Ishikawa (cell line): ENCODE data around the gene ITIH5.

Experiments used
- CEBPB ChIP-seq: IDR thresholded peaks from 2 replicates; pipeline ENCODE4 v1.6.1; 2012
- CREB1 ChIP-seq: IDR thresholded peaks from 2 replicates; pipeline ENCODE4 v1.6.1; 2012; ENCODE audit warnings: low read depth
- EGR1 ChIP-seq: IDR thresholded peaks from 2 replicates; pipeline ENCODE4 v1.6.1; 2012
- EP300 ChIP-seq: IDR thresholded peaks from 2 replicates; pipeline ENCODE4 v1.6.1; 2012; ENCODE audit warnings: borderline replicate concordance
- FOXM1 ChIP-seq: IDR thresholded peaks from 2 replicates; pipeline ENCODE4 v1.6.1; 2012; ENCODE audit warnings: low read depth, borderline replicate concordance
- MAX ChIP-seq: IDR thresholded peaks from 2 replicates; pipeline ENCODE4 v1.6.1; 2012
- NFIC ChIP-seq: IDR thresholded peaks from 2 replicates; pipeline ENCODE4 v1.6.1; 2012
- RAD21 ChIP-seq: IDR thresholded peaks from 2 replicates; pipeline ENCODE4 v1.6.1; 2012; ENCODE audit warnings: low read depth
- REST ChIP-seq: IDR thresholded peaks from 2 replicates; pipeline ENCODE4 v1.6.1; 2012; ENCODE audit warnings: low read depth, mild to moderate bottlenecking
- TAF1 ChIP-seq: IDR thresholded peaks from 2 replicates; pipeline ENCODE4 v1.6.1; 2012; ENCODE audit warnings: low read depth, mild to moderate bottlenecking
- TCF12 ChIP-seq: IDR thresholded peaks from 2 replicates; pipeline ENCODE4 v1.6.1; 2012; ENCODE audit warnings: low read depth
- TEAD4 ChIP-seq: IDR thresholded peaks from 2 replicates; pipeline ENCODE4 v1.6.1; 2012
- USF1 ChIP-seq: IDR thresholded peaks from 2 replicates; pipeline ENCODE4 v1.6.1; 2012
- YY1 ChIP-seq: IDR thresholded peaks from 2 replicates; pipeline ENCODE4 v1.6.1; 2012; ENCODE audit warnings: low read depth
- ZBTB7A ChIP-seq: IDR thresholded peaks from 2 replicates; pipeline ENCODE4 v1.6.1; 2012; ENCODE audit warnings: low read depth

The ITIH5 gene

GRCh38 chr10:7560519-7560918, 106.2 kb downstream of the ITIH5 start:
- TF ChIP-seq USF1 (no peak), FOXM1 (no peak), CREB1 (no peak), TEAD4 (no peak), EP300 (no peak), REST (no peak), RAD21 (no peak), EGR1 (no peak), ZBTB7A (no peak), NFIC (no peak), CEBPB (no peak), YY1 (no peak), TCF12 (no peak), TAF1 (no peak), MAX (no peak)

- TF ChIP-seq EGR1 (no peak), REST (no peak), CEBPB (no peak), CREB1 (no peak), YY1 (no peak), MAX (no peak), USF1 (no peak), TEAD4 (no peak), NFIC (no peak), EP300 (no peak), FOXM1 (no peak), ZBTB7A (no peak), RAD21 (no peak), TCF12 (no peak), TAF1 (no peak)
These were observed 107.4 kb downstream of the ITIH5 start for GRCh38 chr10:7559386-7559785.

GRCh38 chr10:7558036-7558435, 108.7 kb downstream of the ITIH5 start:
- TF ChIP-seq CREB1 (no peak), EP300 (no peak), NFIC (no peak), EGR1 (no peak), TAF1 (no peak), TEAD4 (no peak), MAX (no peak), ZBTB7A (no peak), USF1 (no peak), CEBPB (no peak)

- no peak for TF ChIP-seq TAF1
- TF ChIP-seq TCF12, result no peak
- no peak for TF ChIP-seq YY1
- no peak for TF ChIP-seq ZBTB7A
- TF ChIP-seq REST, result no peak
- TF ChIP-seq MAX, result no peak
- no peak for TF ChIP-seq EGR1
- no peak for TF ChIP-seq NFIC
These were observed 113.2 kb downstream of the ITIH5 start for GRCh38 chr10:7553531-7553930.
